HepG2 (cell line): ENCODE data around the gene ADAMTS2. TPM values are rescaled to one million over a fixed set of nuclear protein-coding genes. Genes with fewer than 3 reads are reported as not detected.

ENCODE experiments used
- ATAC-seq: fragments of 200-7000 bp; cut with Tn5 transposase; 3 replicates; pipeline ENCODE4 v1.9.1; 2020; ENCODE audit warnings: mild to moderate bottlenecking, moderate library complexity
- BruUV-seq: library from RNA; stranded (reverse); fragments of 400-500 nt; replicated peaks from 2 replicates; lab custom pipeline; 2021; lab: Mats Ljungman, UMichigan
- CTCF ChIA-PET: fragments of 300-600 bp; formaldehyde crosslinking; extraction: SDS; loops from one replicate; lab custom pipeline; 2021; ENCODE audit warnings: low total read pairs, inconsistent platforms, low intra/inter-chr PET ratio; lab: Yijun Ruan, JAX
- POLR2A ChIA-PET: fragments of 350-600 bp; sonication (Branson Sonifier 250); formaldehyde crosslinking; loops from one replicate; lab custom pipeline; 2020; ENCODE audit warnings: antibody characterized with exemption, inconsistent platforms; lab: Yijun Ruan, JAX
- DNase-seq: peaks from one replicate; pipeline ENCODE4 v3.0.0-alpha.2; 2015; ENCODE audit warnings: low spot score
- FAIRE-seq: peaks from 3 replicates; lab custom pipeline; 2011; peaks lifted over from hg19 to GRCh38; lab: Jason Lieb, UNC
- H2AFZ ChIP-seq: one replicate; pipeline ENCODE4 v1.6.1; 2011; ENCODE audit warnings: low read length, inconsistent platforms
- H3K27ac ChIP-seq: fragments of 300-600 bp; 3 replicates; pipeline ENCODE4 v1.8.0; 2011; ENCODE audit warnings: mixed run types, mild to moderate bottlenecking, mixed read lengths, low read length, inconsistent platforms; ENCODE audit not compliant: insufficient read depth; ENCODE audit errors: extremely low read length
- H3K27me3 ChIP-seq, 2 experiments: fragments of 200-600 bp in 1 of 2; 2 replicates in 1 of 2; 3 replicates in 1 of 2; pipeline versions ENCODE4 v1.6.0 to v1.8.0; 2011; ENCODE audit warnings: low read length in 2 of 2, mild to moderate bottlenecking in 2 of 2, moderate library complexity in 2 of 2, inconsistent platforms in 1 of 2; ENCODE audit not compliant: insufficient read depth in 2 of 2, control insufficient read depth in 1 of 2
- H3K36me3 ChIP-seq, 2 experiments: fragments of 200-600 bp in 1 of 2; replicated peaks in 1 of 2; 2 replicates in 1 of 2; 3 replicates in 1 of 2; pipeline versions ENCODE4 v1.5.1 to v1.8.0; 2011; ENCODE audit warnings: low read length in 2 of 2, inconsistent platforms in 1 of 2; ENCODE audit not compliant: insufficient read depth in 2 of 2, control insufficient read depth in 1 of 2
- H3K4me1 ChIP-seq: 2 replicates; pipeline ENCODE4 v1.5.1; 2012; ENCODE audit warnings: low read length, inconsistent platforms; ENCODE audit not compliant: insufficient read depth
- H3K4me2 ChIP-seq: 2 replicates; pipeline ENCODE4 v1.6.0; 2011; ENCODE audit warnings: low read depth, low read length, inconsistent platforms
- H3K4me3 ChIP-seq, 3 experiments: fragments of 200-600 bp in 1 of 3; sonication (generic), shearing (Covaris generic) in 1 of 3; replicated peaks in 1 of 3; 2 replicates each; pipeline ENCODE4 v1.5.1; 2011 to 2016; ENCODE audit warnings: low read length in 3 of 3, inconsistent platforms in 2 of 3, low read depth in 2 of 3, mild to moderate bottlenecking in 2 of 3, control low read depth in 1 of 3, mixed read lengths in 1 of 3; ENCODE audit not compliant: insufficient read depth in 1 of 3
- H3K79me2 ChIP-seq: one replicate; pipeline ENCODE4 v1.6.1; 2011; ENCODE audit warnings: low read length, inconsistent platforms; ENCODE audit not compliant: insufficient read depth
- H3K9ac ChIP-seq: 2 replicates; pipeline ENCODE4 v1.6.0; 2011; ENCODE audit warnings: mild to moderate bottlenecking, low read depth, low read length, inconsistent platforms; ENCODE audit not compliant: insufficient read depth
- H3K9me3 ChIP-seq: 2 replicates; pipeline ENCODE4 v1.5.1; 2012; ENCODE audit warnings: mild to moderate bottlenecking, low read length
- H4K20me1 ChIP-seq: 2 replicates; pipeline ENCODE4 v1.6.0; 2011; ENCODE audit warnings: inconsistent platforms, mild to moderate bottlenecking, low read length, moderate library complexity; ENCODE audit not compliant: insufficient read depth
- ARNT ChIP-seq: fragments of 450-650 bp; IDR thresholded peaks from 2 replicates; pipeline ENCODE4 v1.6.1; 2017
- KDM3A ChIP-seq: IDR thresholded peaks from 2 replicates; pipeline ENCODE4 v1.6.1; 2018; ENCODE audit warnings: low read depth, missing compliant biosample characterization
- KLF9 ChIP-seq: IDR thresholded peaks from 2 replicates; pipeline ENCODE4 v1.6.1; 2016; ENCODE audit warnings: low read depth
- NFYB ChIP-seq: sonication (generic); formaldehyde crosslinking; IDR thresholded peaks from 2 replicates; pipeline ENCODE4 v1.4.0; 2020; ENCODE audit warnings: missing genetic modification reagents
- NPAS2 ChIP-seq: sonication (generic); formaldehyde crosslinking; IDR thresholded peaks from 2 replicates; pipeline ENCODE4 v1.8.0; 2022; ENCODE audit warnings: mild to moderate bottlenecking, missing genetic modification reagents, borderline replicate concordance
- NR2F1 ChIP-seq, 2 experiments: fragments of 450-650 bp in 1 of 2; formaldehyde crosslinking in 1 of 2; IDR thresholded peaks; 2 replicates each; pipeline versions ENCODE4 v1.5.0 to v1.6.1; 2016 to 2020; ENCODE audit warnings: mild to moderate bottlenecking in 1 of 2, missing compliant biosample characterization in 1 of 2, missing genetic modification reagents in 1 of 2, moderate library complexity in 1 of 2
- RARG ChIP-seq: sonication (generic); formaldehyde crosslinking; IDR thresholded peaks from 2 replicates; pipeline ENCODE4 v1.4.0; 2020; ENCODE audit warnings: low read depth, mild to moderate bottlenecking, missing genetic modification reagents
- SP4 ChIP-seq: sonication (generic); formaldehyde crosslinking; IDR thresholded peaks from 2 replicates; pipeline ENCODE4 v1.8.1; 2023; ENCODE audit warnings: mild to moderate bottlenecking, missing genetic modification reagents
- TOPORS ChIP-seq: sonication (generic); formaldehyde crosslinking; IDR thresholded peaks from 2 replicates; pipeline ENCODE4 v1.8.0; 2023; ENCODE audit warnings: mild to moderate bottlenecking, missing genetic modification reagents
- ZBTB42 ChIP-seq: sonication (generic); formaldehyde crosslinking; IDR thresholded peaks from 2 replicates; pipeline ENCODE4 v1.5.0; 2020; ENCODE audit warnings: mild to moderate bottlenecking, missing genetic modification reagents
- ZFP82 ChIP-seq: sonication (generic); formaldehyde crosslinking; IDR thresholded peaks from 2 replicates; pipeline ENCODE4 v1.5.1; 2020; ENCODE audit warnings: mild to moderate bottlenecking, missing genetic modification reagents, borderline replicate concordance
- ZNF10 ChIP-seq: sonication (generic); formaldehyde crosslinking; IDR thresholded peaks from 2 replicates; pipeline ENCODE4 v1.4.0; 2020; ENCODE audit warnings: mild to moderate bottlenecking, low read depth, missing genetic modification reagents, borderline replicate concordance
- ZNF160 ChIP-seq: sonication (generic); formaldehyde crosslinking; IDR thresholded peaks from 2 replicates; pipeline ENCODE4 v1.8.0; 2022; ENCODE audit warnings: mild to moderate bottlenecking, inconsistent platforms, missing genetic modification reagents
- ZNF430 ChIP-seq: sonication (generic); formaldehyde crosslinking; IDR thresholded peaks from 2 replicates; pipeline ENCODE4 v1.9.0; 2021; ENCODE audit warnings: mild to moderate bottlenecking, missing genetic modification reagents
- ZNF432 ChIP-seq: sonication (generic); formaldehyde crosslinking; IDR thresholded peaks from 2 replicates; pipeline ENCODE4 v1.5.0; 2020; ENCODE audit warnings: missing genetic modification reagents, mild to moderate bottlenecking, borderline replicate concordance
- ZNF780A ChIP-seq: sonication (generic); formaldehyde crosslinking; IDR thresholded peaks from 2 replicates; pipeline ENCODE4 v1.8.0; 2022; ENCODE audit warnings: mild to moderate bottlenecking, missing genetic modification reagents, moderate library complexity
- WGBS: methylation state at CpG from one replicate; pipeline ENCODE4 v1.1.6; 2017; ENCODE audit warnings: low lambda C conversion rate; 5-methylcytosine and 5-hydroxymethylcytosine counted together
- in situ Hi-C: cut with HindIII; loops from 2 replicates; pipeline ENCODE4 v1.10.0; 2017; ENCODE audit warnings: low pct_unique_long_range_greater_than_20kb; ENCODE audit not compliant: extremely low pct_ligation_motif_present
- intact Hi-C: fragments of 100-400 bp; cut with micrococcal nuclease; formaldehyde crosslinking; loops from one replicate; pipeline ENCODE4 v1.10.0; 2022; ENCODE audit not compliant: unreplicated experiment
- polyA plus RNA-seq, 8 experiments: library from polyadenylated mRNA; depleted of rRNA in 3 of 8; stranded (reverse) in 7 of 8; unstranded in 1 of 8; fragments of >200 nt; fragmentation: Illumina TruSeq in 4 of 8; extraction: Trizol in 4 of 8; gene quantifications; 2 replicates each; pipeline versions ENCODE4 v1.2.1 to v1.2.3, GENCODE V29; 2011 to 2016; ENCODE audit warnings: low read depth in 4 of 8, missing spikeins in 1 of 8, mixed read lengths in 1 of 8; ENCODE audit not compliant: insufficient read depth in 1 of 8
- total RNA-seq, 5 experiments: library from RNA; depleted of rRNA; stranded (reverse); fragments of >200 nt; fragmentation: Illumina TruSeq; extraction: Trizol; gene quantifications; 2 replicates each; pipeline ENCODE4 v1.2.3, GENCODE V29; 2016; ENCODE audit warnings: low read depth in 1 of 5
- TF ChIP-seq, protein P1 (sequence below): sonication (generic); formaldehyde crosslinking; IDR thresholded peaks from 2 replicates; pipeline ENCODE4 v1.4.0; 2020; ENCODE audit warnings: missing genetic modification reagents
- TF ChIP-seq, protein P2 (sequence below): sonication (generic); formaldehyde crosslinking; IDR thresholded peaks from 2 replicates; pipeline ENCODE4 v1.8.1; 2023; ENCODE audit warnings: mild to moderate bottlenecking, missing genetic modification reagents
- TF ChIP-seq, protein P3 (sequence below): sonication (generic); formaldehyde crosslinking; IDR thresholded peaks from 2 replicates; pipeline ENCODE4 v1.4.0; 2020; ENCODE audit warnings: low read depth, missing genetic modification reagents

The ADAMTS2 gene
- total and polyA plus RNA-seq, 2 of the 13 experiments (the other 11 are each of a cell fraction or from before 2014, with no cell fraction given): 0.24 to 3.5 TPM

DNA sequence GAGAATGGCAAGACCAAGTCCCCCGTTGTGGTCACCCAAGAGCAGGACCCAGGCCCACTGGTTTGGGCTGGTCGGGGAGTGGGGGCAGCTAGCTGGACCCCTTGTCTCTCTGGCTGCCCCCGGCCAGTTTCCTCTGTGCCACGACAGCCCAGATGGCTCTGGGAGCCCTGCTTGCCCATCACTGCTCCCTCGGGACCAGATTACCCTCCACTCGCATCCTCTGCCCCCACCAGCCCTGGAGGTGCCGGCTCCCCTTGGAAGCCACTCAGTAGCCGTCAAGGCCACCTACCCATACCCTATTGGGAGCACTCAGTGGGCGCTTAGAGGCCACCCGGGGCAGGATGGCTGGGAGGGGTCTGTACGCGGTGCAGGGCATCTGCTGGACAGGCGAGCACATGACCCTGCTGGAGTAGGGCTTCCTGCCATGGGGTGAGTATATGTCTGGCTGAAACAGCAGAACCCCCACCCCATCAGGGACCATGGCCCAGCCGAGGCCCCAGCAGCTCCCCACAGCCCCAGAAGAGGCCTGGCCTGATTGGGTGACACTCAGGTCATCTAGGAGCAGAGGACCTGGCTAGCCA lies 215.1 kb downstream of the ADAMTS2 start:
- Histone ChIP-seq H3K36me3 (no peaks in the 10 kb centered on the region), H2AFZ (no peak overlapping the region), H3K4me2 (no peak overlapping the region), H3K4me1 (no peaks in the 10 kb centered on the region), H3K9me3 (no peaks in the 10 kb centered on the region), H3K27me3 (no peaks in the 10 kb centered on the region; a peak in 1 of 5 replicates), H4K20me1 (no peaks in the 10 kb centered on the region), H3K27ac (no peak overlapping the region), H3K9ac (no peak overlapping the region)
- BruUV-seq: no TSS peak
- DNase-seq (no peak), FAIRE-seq (no peak)
- CTCF ChIA-PET: no interaction called here
- 22% methylated on average over 8 of the region's 14 CpGs for WGBS
- TF ChIP-seq ZFP82 (CRISPR knock-in tag): no peak
- TF ChIP-seq NR2F1 (CRISPR knock-in tag; IDR thresholded peaks at IDR 0.05): no peak
- TF ChIP-seq, protein P1, sequence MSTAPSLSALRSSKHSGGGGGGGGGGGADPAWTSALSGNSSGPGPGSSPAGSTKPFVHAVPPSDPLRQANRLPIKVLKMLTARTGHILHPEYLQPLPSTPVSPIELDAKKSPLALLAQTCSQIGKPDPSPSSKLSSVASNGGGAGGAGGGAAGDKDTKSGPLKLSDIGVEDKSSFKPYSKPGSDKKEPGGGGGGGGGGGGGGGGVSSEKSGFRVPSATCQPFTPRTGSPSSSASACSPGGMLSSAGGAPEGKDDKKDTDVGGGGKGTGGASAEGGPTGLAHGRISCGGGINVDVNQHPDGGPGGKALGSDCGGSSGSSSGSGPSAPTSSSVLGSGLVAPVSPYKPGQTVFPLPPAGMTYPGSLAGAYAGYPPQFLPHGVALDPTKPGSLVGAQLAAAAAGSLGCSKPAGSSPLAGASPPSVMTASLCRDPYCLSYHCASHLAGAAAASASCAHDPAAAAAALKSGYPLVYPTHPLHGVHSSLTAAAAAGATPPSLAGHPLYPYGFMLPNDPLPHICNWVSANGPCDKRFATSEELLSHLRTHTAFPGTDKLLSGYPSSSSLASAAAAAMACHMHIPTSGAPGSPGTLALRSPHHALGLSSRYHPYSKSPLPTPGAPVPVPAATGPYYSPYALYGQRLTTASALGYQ (CRISPR knock-in tag): no peak
- no peak for TF ChIP-seq ZNF10 (CRISPR knock-in tag)
- no peak for TF ChIP-seq KDM3A
- TF ChIP-seq ZBTB42 (CRISPR knock-in tag): no peak
- TF ChIP-seq ZNF432: no peak
- TF ChIP-seq, protein P2, sequence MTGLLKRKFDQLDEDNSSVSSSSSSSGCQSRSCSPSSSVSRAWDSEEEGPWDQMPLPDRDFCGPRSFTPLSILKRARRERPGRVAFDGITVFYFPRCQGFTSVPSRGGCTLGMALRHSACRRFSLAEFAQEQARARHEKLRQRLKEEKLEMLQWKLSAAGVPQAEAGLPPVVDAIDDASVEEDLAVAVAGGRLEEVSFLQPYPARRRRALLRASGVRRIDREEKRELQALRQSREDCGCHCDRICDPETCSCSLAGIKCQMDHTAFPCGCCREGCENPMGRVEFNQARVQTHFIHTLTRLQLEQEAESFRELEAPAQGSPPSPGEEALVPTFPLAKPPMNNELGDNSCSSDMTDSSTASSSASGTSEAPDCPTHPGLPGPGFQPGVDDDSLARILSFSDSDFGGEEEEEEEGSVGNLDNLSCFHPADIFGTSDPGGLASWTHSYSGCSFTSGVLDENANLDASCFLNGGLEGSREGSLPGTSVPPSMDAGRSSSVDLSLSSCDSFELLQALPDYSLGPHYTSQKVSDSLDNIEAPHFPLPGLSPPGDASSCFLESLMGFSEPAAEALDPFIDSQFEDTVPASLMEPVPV (CRISPR knock-in tag): no peak
- no peak for TF ChIP-seq NFYB (CRISPR knock-in tag)
- no peak for TF ChIP-seq ZNF780A (CRISPR knock-in tag)
- no peak for TF ChIP-seq SP4 (CRISPR knock-in tag)
- no peak for TF ChIP-seq KLF9 (CRISPR knock-in tag)
- no peak for TF ChIP-seq TOPORS (CRISPR knock-in tag)
- no peak for TF ChIP-seq RARG (CRISPR knock-in tag)
- TF ChIP-seq NPAS2 (CRISPR knock-in tag): no peak
- TF ChIP-seq, protein P3, sequence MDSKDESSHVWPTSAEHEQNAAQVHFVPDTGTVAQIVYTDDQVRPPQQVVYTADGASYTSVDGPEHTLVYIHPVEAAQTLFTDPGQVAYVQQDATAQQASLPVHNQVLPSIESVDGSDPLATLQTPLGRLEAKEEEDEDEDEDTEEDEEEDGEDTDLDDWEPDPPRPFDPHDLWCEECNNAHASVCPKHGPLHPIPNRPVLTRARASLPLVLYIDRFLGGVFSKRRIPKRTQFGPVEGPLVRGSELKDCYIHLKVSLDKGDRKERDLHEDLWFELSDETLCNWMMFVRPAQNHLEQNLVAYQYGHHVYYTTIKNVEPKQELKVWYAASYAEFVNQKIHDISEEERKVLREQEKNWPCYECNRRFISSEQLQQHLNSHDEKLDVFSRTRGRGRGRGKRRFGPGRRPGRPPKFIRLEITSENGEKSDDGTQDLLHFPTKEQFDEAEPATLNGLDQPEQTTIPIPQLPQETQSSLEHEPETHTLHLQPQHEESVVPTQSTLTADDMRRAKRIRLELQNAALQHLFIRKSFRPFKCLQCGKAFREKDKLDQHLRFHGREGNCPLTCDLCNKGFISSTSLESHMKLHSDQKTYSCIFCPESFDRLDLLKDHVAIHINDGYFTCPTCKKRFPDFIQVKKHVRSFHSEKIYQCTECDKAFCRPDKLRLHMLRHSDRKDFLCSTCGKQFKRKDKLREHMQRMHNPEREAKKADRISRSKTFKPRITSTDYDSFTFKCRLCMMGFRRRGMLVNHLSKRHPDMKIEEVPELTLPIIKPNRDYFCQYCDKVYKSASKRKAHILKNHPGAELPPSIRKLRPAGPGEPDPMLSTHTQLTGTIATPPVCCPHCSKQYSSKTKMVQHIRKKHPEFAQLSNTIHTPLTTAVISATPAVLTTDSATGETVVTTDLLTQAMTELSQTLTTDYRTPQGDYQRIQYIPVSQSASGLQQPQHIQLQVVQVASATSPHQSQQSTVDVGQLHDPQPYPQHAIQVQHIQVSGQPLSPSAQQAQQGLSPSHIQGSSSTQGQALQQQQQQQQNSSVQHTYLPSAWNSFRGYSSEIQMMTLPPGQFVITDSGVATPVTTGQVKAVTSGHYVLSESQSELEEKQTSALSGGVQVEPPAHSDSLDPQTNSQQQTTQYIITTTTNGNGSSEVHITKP (CRISPR knock-in tag): no peak
- TF ChIP-seq ARNT: no peak
- TF ChIP-seq ZNF430 (CRISPR knock-in tag): no peak
- no peak for TF ChIP-seq ZNF160
- TF ChIP-seq, all 625 proteins: peak for 0
- in situ Hi-C loops (no loop called here), intact Hi-C loops (no loop called here)
- ATAC-seq: no peak
- Histone ChIP-seq H3K4me3 (no peak overlapping the region), H3K79me2 (no peaks in the 10 kb centered on the region)
- POLR2A ChIA-PET: no interaction called here
